Motor neuron (in vitro differentiated cells): ENCODE measurements around the gene HOXC10. TPM values are rescaled to one million over a fixed set of nuclear protein-coding genes. Genes with fewer than 3 reads are reported as not detected.

Source experiments
- ATAC-seq, 8 experiments: fragments of 200-7000 bp; cut with Tn5 transposase; replicated peaks in 6 of 8; 2 replicates each; pipeline ENCODE4 v1.8.0; 2021; ENCODE audit warnings: mild to moderate bottlenecking in 8 of 8, moderate library complexity in 8 of 8
- H3K27ac ChIP-seq, 2 donors: fragments of 250-450 bp; sonication (Bioruptor Pico); 2 replicates each; pipeline ENCODE4 v1.9.0; 2021; ENCODE audit warnings: antibody characterized with exemption in 2 of 2, mild to moderate bottlenecking in 2 of 2, moderate library complexity in 1 of 2
- H3K4me1 ChIP-seq, 2 donors: fragments of 250-450 bp; sonication (Bioruptor Pico); replicated peaks in 1 of 2; 2 replicates each; pipeline ENCODE4 v1.6.1; 2021; ENCODE audit warnings: antibody characterized with exemption in 2 of 2, mild to moderate bottlenecking in 2 of 2, moderate library complexity in 1 of 2
- H3K4me3 ChIP-seq, 5 donors: fragments of 250-450 bp; sonication (Bioruptor Pico); 2 replicates each; pipeline ENCODE4 v1.9.0; 2021; ENCODE audit warnings: antibody characterized with exemption in 5 of 5, mild to moderate bottlenecking in 5 of 5, moderate library complexity in 4 of 5
- WGBS, 10 experiments: fragments of 450-650 bp; shearing (Covaris generic); methylation state at CpG; one replicate each; pipeline ENCODE4 v1.0.0; 2022; 5-methylcytosine and 5-hydroxymethylcytosine counted together
- in situ Hi-C, 9 experiments: fragments of 400-800 bp; cut with MboI; loops; one replicate each; pipeline ENCODE4 v1.15.0; 2021; ENCODE audit warnings: low sequenced_read_pairs in 9 of 9, low pct_unique_long_range_greater_than_20kb in 2 of 9; ENCODE audit not compliant: unreplicated experiment in 9 of 9
- total RNA-seq, 8 experiments: library from RNA; unstranded; fragments of 300-600 nt; gene quantifications; 2 replicates each; pipeline versions ENCODE4 v1.2.3 to v1.2.4, GENCODE V29; 2022

Gene HOXC10
- total RNA-seq = 10 to 100 TPM in 1 of 8 experiments, 1 to 10 TPM in 2, under 1 TPM in 2, not detected in 3; 0.14 to 75.5 (median 1.0) TPM

GRCh38 chr12:53984901-53985691 is at the start of gene HOXC10:
HOXC10 (plus strand) TSS chr12:53985146; CDS start chr12:53985260, 114 bp downstream.
- Histone ChIP-seq H3K27ac (no peak within 1 kb of the TSS), H3K4me3 (peak within 1 kb of the TSS in 4 of 5 donors; percentile 9 to 25 (median 22)), H3K4me1 (no peaks in the 10 kb centered on the region)
- WGBS, 10 experiments = 5 to 40% (median 21%) methylated on average over 4 to 10 of the region's 55 CpGs; no CpG with 5 or more reads in 7 of the 10 experiments
- in situ Hi-C loops = no loop called here
- peak; percentile 50 to 91 (median 86) for ATAC-seq

- in situ Hi-C loops = loop anchor here in 3 of 9 experiments (25.0 kb wide), 3 partner anchors 123 to 173 kb away; partner anchors contain the start of gene CISTR (in 1 of the 3)
- peak overlapping the region in 1 of 5 donors; percentile 21 for H3K4me3 ChIP-seq
Measured at GRCh38 chr12:53935383-53936341, 49.3 kb upstream of the HOXC10 start.

GRCh38 chr12:53937099-53937498 is 47.8 kb upstream of the HOXC10 start:
- H3K4me3 ChIP-seq = no peak overlapping the region
- no peak overlapping the region for H3K27ac ChIP-seq
- WGBS, 10 experiments = 2 to 83% (median 40%) methylated on average over 1 to 12 of the region's 12 CpGs; no CpG with 5 or more reads in 1 of the 10 experiments
- in situ Hi-C loops = loop anchor here in 3 of 9 experiments (25.0 kb wide), 3 partner anchors 125 to 175 kb away; partner anchors contain the start of gene CISTR (in 1 of the 3)
- H3K4me1 ChIP-seq = peaks cover 0 to 4% of the 10 kb centered on the region in 2 donors
- no peak for ATAC-seq

More at GRCh38 chr12:53935383-53936341, 49.3 kb upstream of the HOXC10 start:
- no peak for ATAC-seq
- H3K4me1 ChIP-seq = peaks cover 0 to 4% of the 10 kb centered on the region in 2 donors
- no peak overlapping the region for H3K27ac ChIP-seq
- whole genome bisulfite sequencing, 10 experiments = 3 to 53% (median 17%) methylated on average over 8 to 29 of the region's 49 CpGs; no CpG with 5 or more reads in 1 of the 10 experiments

- ATAC-seq = no peak
- in situ Hi-C loops = loop anchor here in 3 of 9 experiments (25.0 kb wide), 3 partner anchors 125 to 175 kb away; partner anchors contain the start of gene CISTR (in 1 of the 3)
- no peak overlapping the region for H3K27ac ChIP-seq
- H3K4me1 ChIP-seq = peaks cover 0 to 4% of the 10 kb centered on the region in 2 donors
- H3K4me3 ChIP-seq = peak overlapping the region; percentile 16 to 38 (median 33)
- 7 to 56% (median 31%) methylated on average over 3 to 20 of the region's 23 CpGs for WGBS, 10 experiments
Measured at GRCh38 chr12:53937596-53938325, 47.2 kb upstream of the HOXC10 start.

- peaks cover 0 to 4% of the 10 kb centered on the region in 2 donors for H3K4me1 ChIP-seq
- WGBS, 10 experiments = 7 to 30% methylated on average over 2 to 3 of the region's 56 CpGs; no CpG with 5 or more reads in 8 of the 10 experiments
- peak within 1 kb of the TSS; percentile 24 to 39 (median 33) for H3K4me3 ChIP-seq
- peak; percentile 87 to 93 (median 91) for ATAC-seq
- no peak within 1 kb of the TSS for H3K27ac ChIP-seq
- in situ Hi-C loops = loop anchor here in 3 of 9 experiments (25.0 kb wide), 3 partner anchors 126 to 176 kb away; partner anchors contain the start of gene CISTR (in 1 of the 3)
Measured at GRCh38 chr12:53938326-53939140, 46.4 kb upstream of the HOXC10 start, which contains the start of gene HOXC13. HOXC13 (plus strand) TSS chr12:53938831; CDS start chr12:53938907, 76 bp downstream.

GRCh38 chr12:53939141-53940108 is 45.5 kb upstream of the HOXC10 start:
- Histone ChIP-seq H3K4me1 (peaks cover 0 to 4% of the 10 kb centered on the region in 2 donors), H3K4me3 (peak overlapping the region; percentile 24 to 39 (median 33)), H3K27ac (no peak overlapping the region)
- in situ Hi-C loops = loop anchor here in 3 of 9 experiments (25.0 kb wide), 3 partner anchors 127 to 177 kb away; partner anchors contain the start of gene CISTR (in 1 of the 3)
- WGBS, 10 experiments = 0 to 20% (median 0%) methylated on average over 1 to 7 of the region's 91 CpGs; no CpG with 5 or more reads in 4 of the 10 experiments
- peak in 3 of 8 experiments; percentile 22 to 72 (median 40) for ATAC-seq

- 0 to 92% (median 16%) methylated on average over 2 to 7 of the region's 9 CpGs; no CpG with 5 or more reads in 1 of the 10 experiments for WGBS, 10 experiments
- in situ Hi-C loops = loop anchor here in 3 of 9 experiments (25.0 kb wide), 3 partner anchors 128 to 178 kb away; partner anchors contain the start of gene CISTR (in 1 of the 3)
Measured at GRCh38 chr12:53940443-53941014, 44.4 kb upstream of the HOXC10 start.

GRCh38 chr12:53941187-53941586 is 43.8 kb upstream of the HOXC10 start:
- no peak for ATAC-seq
- Histone ChIP-seq H3K27ac (no peak overlapping the region), H3K4me1 (no peaks in the 10 kb centered on the region), H3K4me3 (no peak overlapping the region)
- in situ Hi-C loops = loop anchor here in 3 of 9 experiments (25.0 kb wide), 3 partner anchors 129 to 179 kb away; partner anchors contain the start of gene CISTR (in 1 of the 3)

More at GRCh38 chr12:53940443-53941014, 44.4 kb upstream of the HOXC10 start:
- ATAC-seq = no peak
- H3K27ac ChIP-seq = no peak overlapping the region
- peaks cover 0 to 2% of the 10 kb centered on the region in 2 donors for H3K4me1 ChIP-seq
- no peak overlapping the region for H3K4me3 ChIP-seq

- H3K4me3 ChIP-seq = no peak overlapping the region
- H3K4me1 ChIP-seq = no peaks in the 10 kb centered on the region
- 0 to 91% (median 15%) methylated on average over 1 to 5 of the region's 5 CpGs for WGBS, 10 experiments
- in situ Hi-C loops = loop anchor here in 3 of 9 experiments (25.0 kb wide), 3 partner anchors 129 to 179 kb away; partner anchors contain the start of gene CISTR (in 1 of the 3)
- ATAC-seq = no peak
- H3K27ac ChIP-seq = no peak overlapping the region
Measured at GRCh38 chr12:53941750-53942149, 43.2 kb upstream of the HOXC10 start.
